DOHH2 (cell line): ENCODE results near the gene DOCK9.

Experiments used
- H3F3A ChIP-seq: fragments of 200-600 bp; sonication (generic), shearing (Covaris generic); 2 replicates; pipeline ENCODE4 v1.6.0; 2016; ENCODE audit warnings: antibody characterized with exemption, mild to moderate bottlenecking; ENCODE audit not compliant: control insufficient read depth, insufficient read depth
- H3K27ac ChIP-seq: fragments of 200-600 bp; sonication (generic); 2 replicates; pipeline ENCODE4 v1.5.1; 2014; ENCODE audit warnings: low read depth, mild to moderate bottlenecking, low read length, moderate library complexity
- H3K27me3 ChIP-seq: fragments of 200-600 bp; sonication (generic); 2 replicates; pipeline ENCODE4 v1.6.1; 2014; ENCODE audit warnings: mild to moderate bottlenecking, low read length, mixed read lengths; ENCODE audit not compliant: control insufficient read depth
- H3K36me3 ChIP-seq: fragments of 200-600 bp; sonication (generic); 2 replicates; pipeline ENCODE4 v1.6.1; 2014; ENCODE audit warnings: mild to moderate bottlenecking, low read length, moderate library complexity, mixed read lengths; ENCODE audit not compliant: control insufficient read depth
- H3K4me1 ChIP-seq: fragments of 200-600 bp; sonication (generic); 2 replicates; pipeline ENCODE4 v1.6.1; 2014; ENCODE audit warnings: mild to moderate bottlenecking, low read length, mixed read lengths; ENCODE audit not compliant: control insufficient read depth
- H3K4me2 ChIP-seq: fragments of 200-600 bp; sonication (generic); 2 replicates; pipeline ENCODE4 v1.6.0; 2014; ENCODE audit warnings: mild to moderate bottlenecking, low read length, moderate library complexity
- H3K4me3 ChIP-seq: fragments of 200-600 bp; sonication (generic); 2 replicates; pipeline ENCODE4 v1.5.1; 2014; ENCODE audit warnings: mild to moderate bottlenecking, low read length, mixed read lengths
- H3K79me2 ChIP-seq: fragments of 200-600 bp; sonication (generic); 2 replicates; pipeline ENCODE4 v1.6.1; 2014; ENCODE audit warnings: mild to moderate bottlenecking, low read length, mixed read lengths; ENCODE audit not compliant: control insufficient read depth
- H3K9me2 ChIP-seq: fragments of 200-600 bp; sonication (generic); replicated peaks from 2 replicates; pipeline ENCODE4 v1.6.1; 2014; ENCODE audit warnings: mild to moderate bottlenecking, low read length, mixed read lengths; ENCODE audit not compliant: control insufficient read depth
- H3K9me3 ChIP-seq: fragments of 200-600 bp; sonication (generic); 2 replicates; pipeline ENCODE4 v1.6.1; 2014; ENCODE audit warnings: antibody characterized with exemption, low read length, mixed read lengths; ENCODE audit not compliant: control insufficient read depth, insufficient read depth
- H4K20me1 ChIP-seq: fragments of 200-600 bp; sonication (generic); 2 replicates; pipeline ENCODE4 v1.6.0; 2014; ENCODE audit warnings: low read depth, mild to moderate bottlenecking, antibody characterized with exemption, low read length, moderate library complexity; ENCODE audit not compliant: control insufficient read depth, insufficient read depth
- EZH2phosphoT487 ChIP-seq: fragments of 200-600 bp; sonication (generic); IDR thresholded peaks from 2 replicates; pipeline ENCODE4 v1.6.1; 2017; ENCODE audit warnings: borderline replicate concordance, mild to moderate bottlenecking, antibody characterized with exemption, low read length, moderate library complexity, mixed read lengths
- TF ChIP-seq, protein P1 (sequence below): fragments of 200-600 bp; sonication (generic); IDR thresholded peaks from one replicate; pipeline ENCODE4 v1.5.1; 2014; ENCODE audit warnings: antibody characterized with exemption, mild to moderate bottlenecking, low read depth, low read length; ENCODE audit not compliant: poor library complexity, severe bottlenecking

The DOCK9 gene

GRCh38 chr13:98945863-98946605, 31.8 kb downstream of the DOCK9 start:
- no peaks in the 10 kb centered on the region for H3K36me3 ChIP-seq
- H3K9me2 ChIP-seq, result no peaks in the 10 kb centered on the region
- no peak overlapping the region for H3K4me2 ChIP-seq
- no peak overlapping the region for H3K27ac ChIP-seq
- H3K79me2 ChIP-seq, result no peaks in the 10 kb centered on the region
- H3K4me1 ChIP-seq, result no peaks in the 10 kb centered on the region
- no peaks in the 10 kb centered on the region for H3K9me3 ChIP-seq
- H4K20me1 ChIP-seq, result no peaks in the 10 kb centered on the region
- no peaks in the 10 kb centered on the region for H3F3A ChIP-seq
- H3K4me3 ChIP-seq, result no peak overlapping the region
- no peaks in the 10 kb centered on the region for H3K27me3 ChIP-seq
- no peak for TF ChIP-seq EZH2phosphoT487
- TF ChIP-seq, protein P1, sequence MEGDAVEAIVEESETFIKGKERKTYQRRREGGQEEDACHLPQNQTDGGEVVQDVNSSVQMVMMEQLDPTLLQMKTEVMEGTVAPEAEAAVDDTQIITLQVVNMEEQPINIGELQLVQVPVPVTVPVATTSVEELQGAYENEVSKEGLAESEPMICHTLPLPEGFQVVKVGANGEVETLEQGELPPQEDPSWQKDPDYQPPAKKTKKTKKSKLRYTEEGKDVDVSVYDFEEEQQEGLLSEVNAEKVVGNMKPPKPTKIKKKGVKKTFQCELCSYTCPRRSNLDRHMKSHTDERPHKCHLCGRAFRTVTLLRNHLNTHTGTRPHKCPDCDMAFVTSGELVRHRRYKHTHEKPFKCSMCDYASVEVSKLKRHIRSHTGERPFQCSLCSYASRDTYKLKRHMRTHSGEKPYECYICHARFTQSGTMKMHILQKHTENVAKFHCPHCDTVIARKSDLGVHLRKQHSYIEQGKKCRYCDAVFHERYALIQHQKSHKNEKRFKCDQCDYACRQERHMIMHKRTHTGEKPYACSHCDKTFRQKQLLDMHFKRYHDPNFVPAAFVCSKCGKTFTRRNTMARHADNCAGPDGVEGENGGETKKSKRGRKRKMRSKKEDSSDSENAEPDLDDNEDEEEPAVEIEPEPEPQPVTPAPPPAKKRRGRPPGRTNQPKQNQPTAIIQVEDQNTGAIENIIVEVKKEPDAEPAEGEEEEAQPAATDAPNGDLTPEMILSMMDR, result no peak

DNA sequence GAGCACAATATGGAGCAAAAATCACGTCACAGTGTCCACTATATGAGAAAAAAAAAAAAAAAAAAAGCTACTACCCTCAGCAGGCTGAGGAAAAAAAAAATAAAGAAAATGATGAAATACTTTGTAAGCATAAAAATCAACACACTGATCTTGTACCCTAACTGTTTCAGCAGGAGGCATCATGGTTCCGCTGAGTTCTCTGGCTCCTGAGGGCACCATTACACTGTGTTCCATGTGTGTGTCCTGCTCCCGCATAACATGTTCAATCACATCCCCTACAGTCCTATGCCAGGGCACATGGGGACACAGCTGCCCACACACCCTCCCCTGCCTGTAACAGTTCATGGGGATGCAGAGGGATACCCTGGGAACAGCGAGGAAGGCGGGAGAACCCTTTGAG, 33.5 kb downstream of the DOCK9 start:
- no peak overlapping the region for H3K4me3 ChIP-seq
- H4K20me1 ChIP-seq, result no peaks in the 10 kb centered on the region
- H3K27me3 ChIP-seq, result no peaks in the 10 kb centered on the region
- no peaks in the 10 kb centered on the region for H3K9me3 ChIP-seq
- H3K27ac ChIP-seq, result no peak overlapping the region
- no peaks in the 10 kb centered on the region for H3F3A ChIP-seq
- H3K79me2 ChIP-seq, result no peaks in the 10 kb centered on the region
- no peaks in the 10 kb centered on the region for H3K9me2 ChIP-seq
- TF ChIP-seq EZH2phosphoT487, result no peak
- TF ChIP-seq, protein P1, result no peak
- no peaks in the 10 kb centered on the region for H3K36me3 ChIP-seq
- H3K4me1 ChIP-seq, result no peaks in the 10 kb centered on the region
- no peak overlapping the region for H3K4me2 ChIP-seq

- Histone ChIP-seq H3F3A (no peaks in the 10 kb centered on the region), H3K4me2 (no peak overlapping the region), H3K27ac (no peak overlapping the region), H3K79me2 (no peaks in the 10 kb centered on the region), H3K36me3 (no peaks in the 10 kb centered on the region), H3K4me3 (no peak overlapping the region), H3K4me1 (no peaks in the 10 kb centered on the region), H3K27me3 (no peaks in the 10 kb centered on the region), H3K9me3 (no peaks in the 10 kb centered on the region), H3K9me2 (no peaks in the 10 kb centered on the region), H4K20me1 (no peaks in the 10 kb centered on the region)
- TF ChIP-seq EZH2phosphoT487, result no peak
- TF ChIP-seq, protein P1, result no peak
Measured at GRCh38 chr13:98942997-98943396, 34.9 kb downstream of the DOCK9 start.
